Suppressor macrophage treated with lipopolysaccharide for 4 hours (primary cell): Measurements from ENCODE around the gene HDC.
A peak's percentile ranks its signal among the peaks of the same experiment; 100 is the strongest.

Experiments used
- DNase-seq: peaks from one replicate; pipeline ENCODE4 v3.0.0-alpha.2; 2020

Gene HDC

DNA sequence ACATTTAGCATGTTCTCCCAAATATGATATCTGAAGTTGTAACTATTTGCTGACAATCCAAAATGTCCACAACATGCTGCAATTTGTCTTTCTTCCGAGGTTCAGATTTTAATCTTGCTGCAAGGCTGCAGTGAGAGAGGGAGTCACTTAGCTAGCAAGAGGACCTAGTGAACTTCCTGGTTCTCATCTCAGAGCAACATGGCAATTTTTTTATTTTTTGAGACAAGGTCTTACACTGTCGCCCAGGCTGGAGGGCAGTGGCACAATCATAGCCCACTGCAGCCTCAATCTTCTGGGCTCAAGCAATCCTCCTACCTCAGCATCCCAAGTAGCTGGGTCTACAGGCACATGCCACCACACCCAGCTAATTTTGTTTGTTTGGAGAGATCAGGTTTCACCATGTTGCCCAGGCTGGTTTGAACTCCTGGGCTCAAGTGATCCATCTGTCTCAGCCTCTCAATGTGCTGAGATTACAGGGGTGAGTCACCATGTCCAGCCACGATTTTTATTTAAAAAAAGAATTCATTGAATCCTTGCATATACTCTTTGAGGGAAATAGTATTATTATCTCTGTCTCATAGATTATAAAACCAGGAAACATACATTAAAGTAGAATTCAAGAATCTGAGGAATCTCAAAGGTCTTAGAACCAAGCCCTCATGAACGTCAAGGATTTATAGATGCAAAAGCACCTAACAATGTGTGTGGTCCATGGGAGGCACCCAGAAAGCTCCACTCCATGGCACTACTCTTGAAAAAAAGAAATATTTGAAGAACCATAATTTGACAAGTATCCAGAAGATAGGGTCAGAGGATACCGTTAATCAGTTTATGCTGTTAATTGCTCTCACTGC, 9.1 kb downstream of the HDC start:
- DNase-seq: no peak

- DNase-seq: no peak
Observed at GRCh38 chr15:50252556-50252955, 13.0 kb downstream of the HDC start.

GRCh38 chr15:50251638-50252182, 13.8 kb downstream of the HDC start:
- DNase-seq: no peak

DNA sequence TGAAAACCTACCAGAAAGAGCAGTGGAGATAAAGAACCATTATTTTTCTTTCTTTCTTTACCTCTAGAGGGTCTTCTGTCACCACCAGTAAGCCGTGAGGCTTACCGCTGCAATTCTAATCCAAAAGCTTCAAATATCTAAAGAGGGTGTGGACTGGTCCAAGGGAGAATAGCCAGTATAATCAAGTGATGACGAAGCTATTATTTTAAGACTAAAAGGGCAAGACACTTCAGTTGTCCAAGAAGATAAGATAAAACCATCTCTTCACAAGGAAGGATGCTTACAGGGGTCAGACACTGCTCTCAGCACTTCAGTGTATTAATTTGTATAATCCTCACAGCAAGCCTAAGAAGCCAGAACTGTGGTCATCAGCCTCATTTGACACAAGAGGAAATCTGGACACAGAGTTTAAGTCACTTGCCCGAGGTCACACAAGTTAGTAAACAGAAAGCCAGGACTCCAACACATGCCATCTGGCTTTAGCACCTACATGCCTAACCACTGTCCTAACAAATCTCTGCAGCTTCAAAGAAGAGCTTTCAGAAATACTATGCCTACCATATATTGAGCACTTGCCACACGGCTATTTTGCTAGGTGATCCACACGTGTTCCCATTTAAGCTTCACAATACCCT, 14.6 kb downstream of the HDC start:
- no peak for DNase-seq

DNA sequence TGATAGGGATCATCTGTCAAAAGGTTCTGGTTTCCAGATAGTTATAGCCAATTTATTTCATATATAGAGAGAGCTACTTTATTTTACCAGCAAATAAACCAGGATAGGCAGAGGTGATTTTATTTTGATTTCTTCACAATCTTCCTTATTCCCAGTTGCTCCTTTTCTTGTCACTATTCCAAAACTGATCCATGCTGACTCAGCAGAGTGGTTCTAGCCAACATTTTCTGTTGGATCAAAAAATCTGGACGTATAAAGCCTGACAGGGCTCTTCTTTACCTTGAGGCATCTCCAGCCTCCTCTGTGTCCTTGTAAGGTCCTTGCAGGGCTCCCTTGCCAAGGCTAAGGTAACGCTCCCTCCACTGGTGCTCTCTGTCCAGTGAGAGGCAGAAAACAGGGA, 15.8 kb downstream of the HDC start:
- DNase-seq: no peak

DNA sequence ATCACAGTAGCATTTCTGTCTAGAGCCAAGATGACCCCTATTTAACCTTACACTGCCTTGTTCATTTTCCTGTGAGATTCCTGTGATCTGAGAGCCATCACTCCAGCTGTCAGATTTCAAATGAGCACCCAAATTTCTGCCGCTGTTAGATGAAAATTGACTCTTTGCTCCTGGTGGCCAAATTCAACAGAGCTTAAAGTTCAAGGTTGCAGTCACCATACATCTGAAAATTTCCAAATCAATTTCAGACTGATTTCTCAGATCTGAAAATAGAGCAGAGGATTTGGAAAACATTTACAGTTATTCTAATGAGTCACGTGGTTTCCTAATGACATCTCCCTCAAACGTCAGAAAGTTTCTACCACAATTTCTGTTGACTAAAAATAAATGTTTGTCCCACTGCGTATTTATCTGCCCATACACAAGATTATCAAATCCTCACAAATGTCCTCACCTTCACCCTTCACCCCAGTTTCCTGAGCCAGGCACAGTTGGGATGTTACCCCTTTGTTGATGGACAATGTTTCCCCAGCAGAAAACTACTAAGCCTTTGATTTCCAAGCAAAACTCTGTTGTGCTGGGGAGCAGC, 16.4 kb downstream of the HDC start:
- DNase-seq: peak; percentile 48

DNA sequence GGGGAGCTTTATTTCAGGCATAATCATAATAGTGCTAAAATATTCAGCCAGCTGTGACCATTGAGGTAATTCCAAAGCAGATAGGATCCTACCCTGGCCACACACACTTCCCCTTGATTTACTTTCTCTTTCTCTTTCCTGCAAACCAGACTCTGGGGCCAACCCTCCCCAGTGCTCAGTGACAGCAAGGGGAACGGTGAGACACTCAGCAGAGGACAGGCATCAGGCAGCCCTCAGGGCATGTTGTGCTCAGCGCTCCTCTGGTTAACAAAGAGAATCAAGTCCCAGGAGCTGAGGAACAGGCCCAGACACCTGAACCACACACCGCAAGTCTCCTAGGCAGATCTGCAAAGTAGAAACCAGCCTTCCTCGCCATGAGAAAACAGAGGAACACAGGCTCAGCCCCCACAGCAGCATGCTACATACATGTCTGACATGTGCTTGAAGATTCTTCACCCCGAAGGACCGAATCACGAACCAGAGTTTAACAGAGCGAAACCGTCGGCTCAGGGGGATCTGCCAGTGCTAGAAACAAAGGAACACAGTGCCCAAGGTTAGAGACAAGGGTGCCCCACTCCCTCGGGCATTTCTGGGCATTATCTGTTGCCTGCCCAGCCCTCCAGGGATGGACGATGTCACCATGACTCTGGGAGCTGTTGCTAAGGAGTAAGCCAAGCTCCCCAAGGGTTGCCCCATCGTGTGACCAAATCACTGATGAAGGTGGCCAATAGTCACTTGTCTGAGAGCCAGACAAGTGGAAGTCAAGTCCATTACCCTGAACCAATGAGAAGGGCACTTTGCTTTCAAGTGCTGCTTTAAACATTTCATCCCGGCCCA, 17.5 kb downstream of the HDC start:
- DNase-seq: peak; percentile 83

GRCh38 chr15:50246631-50247030, 18.9 kb downstream of the HDC start:
- DNase-seq: no peak

- DNase-seq: no peak
Observed at GRCh38 chr15:50244959-50245624, 20.4 kb downstream of the HDC start.

DNA sequence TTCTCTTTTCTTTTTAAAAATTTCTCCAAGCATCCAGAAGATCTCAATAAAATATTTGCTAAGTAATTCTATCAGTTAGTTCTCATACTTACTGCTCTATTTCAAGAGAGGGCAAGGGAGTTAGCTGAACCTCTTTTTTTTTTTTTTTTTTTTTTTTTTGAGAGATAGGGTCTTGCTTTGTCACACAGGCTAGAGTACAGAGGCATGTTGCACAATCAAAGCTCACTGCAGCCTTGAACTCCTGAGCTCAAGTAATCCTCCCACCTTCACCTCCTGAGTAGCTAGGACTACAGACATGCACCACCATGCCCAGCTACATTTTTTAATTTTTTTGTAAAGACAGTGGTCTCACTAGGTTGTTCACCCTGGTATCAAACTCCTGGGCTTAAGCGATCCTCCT, 21.4 kb downstream of the HDC start:
- DNase-seq: no peak

DNA sequence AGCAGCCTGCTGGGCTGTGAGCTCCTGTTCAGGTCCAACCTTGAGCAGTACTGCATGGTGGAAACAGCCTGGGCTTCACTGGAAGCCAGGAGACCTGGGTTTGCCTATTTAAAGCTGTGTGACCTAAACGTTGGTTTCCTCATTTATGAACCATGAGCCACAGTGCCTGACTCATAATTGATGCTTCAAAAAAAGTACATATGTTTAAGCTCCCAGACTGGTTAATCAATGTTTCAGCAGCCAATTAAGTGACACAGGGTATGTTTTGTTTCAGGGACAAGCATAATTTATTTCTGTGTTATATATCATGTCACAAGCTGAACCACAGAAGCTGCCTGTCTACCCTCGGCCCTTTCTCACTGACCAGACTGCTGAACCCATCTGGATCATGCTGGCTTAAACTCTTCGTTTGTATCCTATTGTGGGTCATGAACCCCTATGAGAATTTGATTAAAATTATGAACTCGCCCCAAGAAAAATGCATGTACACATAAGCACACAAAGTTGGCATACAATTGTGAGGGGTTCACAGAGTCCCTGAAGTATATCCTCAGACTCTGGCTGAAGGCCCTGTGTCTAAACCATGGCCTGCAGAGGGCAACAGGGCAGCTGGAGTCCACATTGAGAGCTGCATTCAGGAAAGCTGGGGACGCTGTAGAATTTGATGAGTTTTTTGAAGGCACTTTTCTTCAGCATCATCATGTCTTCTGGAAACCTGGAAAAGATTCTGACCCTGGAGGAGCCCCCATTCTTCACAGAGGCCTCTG, 23.7 kb downstream of the HDC start:
- peak; percentile 29 for DNase-seq

GRCh38 chr15:50238255-50238654, 27.3 kb downstream of the HDC start:
- no peak for DNase-seq

- DNase-seq: no peak
Observed at GRCh38 chr15:50236433-50236832, 29.1 kb downstream of the HDC start.

- no peak for DNase-seq
Observed at GRCh38 chr15:50235794-50236193, 29.7 kb downstream of the HDC start.

DNA sequence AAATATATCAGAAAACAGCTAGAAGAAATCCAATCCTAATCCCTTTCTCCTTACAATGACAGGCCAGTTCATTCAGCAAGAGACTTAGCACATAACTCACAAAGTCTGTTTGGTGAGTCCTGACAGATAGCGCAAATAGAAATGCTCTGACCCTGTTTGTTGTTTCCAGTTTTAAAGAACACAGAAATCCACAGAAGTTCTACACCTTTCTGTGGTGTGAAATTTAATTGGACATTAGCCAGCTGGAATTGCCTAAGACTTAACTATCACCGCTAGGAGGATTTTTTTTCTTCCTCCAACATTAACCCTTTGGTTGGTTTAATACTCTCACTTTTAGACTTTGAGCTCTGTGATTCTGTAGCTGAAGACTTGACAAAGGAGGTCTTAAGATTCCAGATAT, 30.8 kb downstream of the HDC start:
- DNase-seq: no peak

DNA sequence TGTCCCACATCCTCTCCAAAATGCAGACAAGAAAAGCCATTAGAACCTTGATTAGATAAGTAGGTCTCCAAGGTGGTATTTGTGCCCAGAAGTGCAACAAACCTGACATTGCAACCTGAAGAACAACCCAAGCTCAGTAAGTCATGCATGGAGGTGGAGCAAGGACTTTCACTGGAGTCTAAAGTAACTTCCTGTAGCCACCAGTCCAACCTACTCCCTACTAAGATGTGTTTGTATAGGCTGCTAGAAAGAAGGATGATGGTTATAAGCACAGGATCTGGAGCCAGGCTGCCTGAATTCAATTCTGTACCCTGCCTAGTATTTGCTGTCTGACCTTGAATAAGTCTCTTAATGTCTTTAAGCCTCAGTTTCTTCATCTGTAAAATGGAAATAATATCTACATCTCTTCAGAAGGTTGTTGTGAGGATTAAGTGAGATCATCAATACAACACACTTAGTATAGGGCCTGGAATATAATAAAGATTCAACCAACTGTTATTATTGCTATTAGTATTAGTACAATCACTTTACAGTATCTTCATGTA, 32.3 kb downstream of the HDC start:
- DNase-seq: no peak

DNA sequence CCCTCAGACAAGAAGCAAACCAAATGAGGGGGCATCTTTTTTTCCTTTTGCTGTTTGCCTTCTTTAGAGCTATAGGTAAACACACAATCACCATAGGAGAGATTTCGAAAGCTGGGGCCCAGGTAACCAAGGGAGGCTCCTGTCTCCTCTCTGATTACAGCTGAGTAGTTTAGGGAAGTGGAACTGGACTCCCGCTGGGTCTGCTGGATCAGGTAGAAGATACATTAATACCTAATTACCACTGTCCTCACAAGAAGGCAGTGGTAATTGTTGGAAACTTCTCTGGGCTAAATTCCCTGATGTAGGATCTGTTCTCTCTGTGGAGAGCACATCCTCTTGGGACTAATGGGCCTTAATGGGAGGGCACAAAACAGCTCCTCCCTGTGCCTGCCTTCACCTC, 32.7 kb downstream of the HDC start:
- no peak for DNase-seq

- DNase-seq: no peak
Observed at GRCh38 chr15:50231761-50232160, 33.8 kb downstream of the HDC start.

DNA sequence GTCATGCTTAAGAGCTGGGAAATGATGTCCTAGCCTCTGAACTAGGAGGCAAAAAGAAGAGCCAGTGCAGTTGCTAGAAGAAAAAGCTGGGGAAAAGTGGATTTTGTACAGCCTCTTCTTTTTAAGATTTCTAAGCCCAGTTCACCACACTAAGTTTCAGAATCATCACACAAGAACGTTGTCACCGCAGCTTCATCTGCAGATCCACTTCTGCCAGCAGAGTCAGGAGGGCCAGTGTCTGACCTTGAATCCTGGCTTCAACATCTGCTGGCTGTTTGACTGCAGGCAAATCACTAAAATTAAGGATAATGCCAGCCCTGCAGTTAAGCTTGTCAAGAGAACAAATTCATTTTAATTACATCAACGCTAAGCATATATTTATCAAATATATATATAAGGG, 36.2 kb downstream of the HDC start:
- no peak for DNase-seq

DNA sequence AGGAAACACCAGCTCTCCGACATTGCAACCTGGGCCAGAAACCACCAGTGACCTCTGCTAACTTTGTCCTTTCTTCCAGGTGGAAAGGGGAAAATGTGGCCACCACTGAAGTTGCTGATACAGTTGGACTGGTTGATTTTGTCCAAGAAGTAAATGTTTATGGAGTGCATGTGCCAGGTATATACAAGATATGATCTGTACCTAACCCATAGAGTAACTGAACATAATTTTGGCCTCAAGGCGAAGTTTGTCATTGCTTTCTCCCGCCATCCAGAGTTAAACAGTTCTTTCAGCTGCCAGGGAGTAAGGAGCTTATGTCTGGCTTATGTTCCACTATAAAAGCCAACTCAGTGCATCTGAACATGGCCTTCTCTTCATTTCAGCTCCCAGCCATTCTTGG, 36.7 kb downstream of the HDC start:
- DNase-seq: no peak

DNA sequence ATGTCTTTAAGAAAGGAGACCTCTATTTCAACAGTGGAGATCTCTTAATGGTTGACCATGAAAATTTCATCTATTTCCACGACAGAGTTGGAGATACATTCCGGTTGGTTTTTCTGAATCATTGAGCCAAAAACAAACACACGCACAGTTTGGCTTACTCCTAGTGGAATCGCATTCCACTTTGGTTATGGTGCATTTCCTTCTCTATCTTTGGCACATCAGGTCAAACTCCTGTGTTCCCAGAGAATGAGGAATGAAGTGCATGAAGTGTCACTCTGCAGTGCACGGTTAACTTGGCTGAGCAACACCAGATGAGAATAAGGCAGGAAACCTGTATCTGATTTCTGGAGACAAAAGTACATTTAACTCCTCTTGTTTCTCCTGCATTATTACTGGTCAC, 38.5 kb downstream of the HDC start:
- DNase-seq: no peak
